Measurements from ENCODE around the gene ARX.

The ARX gene

GRCh38 chrX:24999511-24999910, 16.3 kb downstream of the ARX start:
- WGBS, 2 donors (ENCODE audit: extremely low coverage in 2 of 2, insufficient read length in 2 of 2, insufficient replicate concordance in 1 of 2), result no CpG with 5 or more reads among the region's 8 CpGs
- Histone ChIP-seq H4K91ac (ENCODE audit: low read depth, low read length, poor library complexity) (no peak overlapping the region), H2BK15ac (ENCODE audit: low read length) (no peak overlapping the region), H2AFZ (ENCODE audit: low read length) (no peak overlapping the region), H3K9ac (ENCODE audit: low read depth, low read length, poor library complexity) (no peak overlapping the region), H3K27me3 (ENCODE audit: control insufficient read depth in 3 of 3, insufficient read depth in 3 of 3, low read depth in 1 of 3, low read length in 3 of 3) (peaks cover 5 to 24% (median 8%) of the 10 kb centered on the region in 3 experiments), H2BK120ac (ENCODE audit: low read depth, low read length) (no peak overlapping the region), H3K4ac (ENCODE audit: low read length) (no peak overlapping the region), H3K4me3 (ENCODE audit: low read length in 2 of 2) (no peak overlapping the region), H2BK12ac (ENCODE audit: low read length) (no peak overlapping the region), H2BK5ac (ENCODE audit: low read length) (no peak overlapping the region), H3K14ac (ENCODE audit: low read length) (no peak overlapping the region), H3K9me3 (replicated peaks in 1 of 2; ENCODE audit: control insufficient read depth in 2 of 2, insufficient read depth in 1 of 2, low read depth in 1 of 2, low read length in 2 of 2) (no peaks in the 10 kb centered on the region), H2AK5ac (ENCODE audit: low read depth, low read length) (no peak overlapping the region), H3K4me1 (ENCODE audit: control insufficient read depth in 2 of 2, insufficient read depth in 1 of 2, low read depth in 1 of 2, low read length in 2 of 2) (peaks cover 0 to 14% of the 10 kb centered on the region in 2 donors), H3K4me2 (ENCODE audit: insufficient read depth, low read length, poor library complexity, severe bottlenecking) (no peak overlapping the region), H3K27ac (replicated peaks; ENCODE audit: low read length) (peak overlapping the region; percentile 22), H3K18ac (ENCODE audit: low read length) (no peak overlapping the region), H4K8ac (ENCODE audit: low read depth, low read length) (no peak overlapping the region), H3K23ac (ENCODE audit: low read depth, low read length, poor library complexity) (no peak overlapping the region), H3K79me1 (ENCODE audit: low read depth, low read length) (no peaks in the 10 kb centered on the region), H3K36me3 (replicated peaks in 1 of 2; ENCODE audit: control insufficient read depth in 2 of 2, insufficient read depth in 2 of 2, low read length in 2 of 2) (peaks cover 0 to 10% of the 10 kb centered on the region in 2 donors)
- DNase-seq (ENCODE audit: low spot score), result no peak

- Histone ChIP-seq H3K9me3 (replicated peaks in 1 of 2; ENCODE audit: control insufficient read depth in 2 of 2, insufficient read depth in 1 of 2, low read depth in 1 of 2, low read length in 2 of 2) (no peaks in the 10 kb centered on the region), H4K8ac (ENCODE audit: low read depth, low read length) (no peak overlapping the region), H3K9ac (ENCODE audit: low read depth, low read length, poor library complexity) (no peak overlapping the region), H3K23ac (ENCODE audit: low read depth, low read length, poor library complexity) (no peak overlapping the region), H2BK120ac (ENCODE audit: low read depth, low read length) (no peak overlapping the region), H3K4ac (ENCODE audit: low read length) (no peak overlapping the region), H3K14ac (ENCODE audit: low read length) (no peak overlapping the region), H3K4me3 (ENCODE audit: low read length in 2 of 2) (no peak overlapping the region), H3K79me1 (ENCODE audit: low read depth, low read length) (no peaks in the 10 kb centered on the region), H3K27ac (replicated peaks; ENCODE audit: low read length) (peak overlapping the region; percentile 57), H2AFZ (ENCODE audit: low read length) (no peak overlapping the region), H4K91ac (ENCODE audit: low read depth, low read length, poor library complexity) (no peak overlapping the region), H2AK5ac (ENCODE audit: low read depth, low read length) (no peak overlapping the region), H3K4me1 (ENCODE audit: control insufficient read depth in 2 of 2, insufficient read depth in 1 of 2, low read depth in 1 of 2, low read length in 2 of 2) (peaks cover 3 to 21% of the 10 kb centered on the region in 2 donors), H3K27me3 (ENCODE audit: control insufficient read depth in 3 of 3, insufficient read depth in 3 of 3, low read depth in 1 of 3, low read length in 3 of 3) (peaks cover 0 to 5% (median 0%) of the 10 kb centered on the region in 3 experiments), H3K36me3 (replicated peaks in 1 of 2; ENCODE audit: control insufficient read depth in 2 of 2, insufficient read depth in 2 of 2, low read length in 2 of 2) (peaks cover 0 to 10% of the 10 kb centered on the region in 2 donors), H2BK15ac (ENCODE audit: low read length) (no peak overlapping the region), H3K4me2 (ENCODE audit: insufficient read depth, low read length, poor library complexity, severe bottlenecking) (no peak overlapping the region), H3K18ac (ENCODE audit: low read length) (no peak overlapping the region), H2BK5ac (ENCODE audit: low read length) (no peak overlapping the region), H2BK12ac (ENCODE audit: low read length) (no peak overlapping the region)
- no CpG with 5 or more reads among the region's 5 CpGs for WGBS, 2 donors (ENCODE audit: extremely low coverage in 2 of 2, insufficient read length in 2 of 2, insufficient replicate concordance in 1 of 2)
- no peak for DNase-seq (ENCODE audit: low spot score)
Observed at GRCh38 chrX:24996096-24996709, 19.6 kb downstream of the ARX start.

GRCh38 chrX:24993879-24994278, 21.9 kb downstream of the ARX start:
- H2BK12ac ChIP-seq (ENCODE audit: low read length), result no peak overlapping the region
- no peaks in the 10 kb centered on the region for H3K27me3 ChIP-seq (ENCODE audit: control insufficient read depth in 3 of 3, insufficient read depth in 3 of 3, low read depth in 1 of 3, low read length in 3 of 3)
- H3K4me3 ChIP-seq (ENCODE audit: low read length in 2 of 2), result no peak overlapping the region
- H2BK5ac ChIP-seq (ENCODE audit: low read length), result no peak overlapping the region
- H3K23ac ChIP-seq (ENCODE audit: low read depth, low read length, poor library complexity), result no peak overlapping the region
- no peak overlapping the region for H3K27ac ChIP-seq (replicated peaks; ENCODE audit: low read length)
- H2BK120ac ChIP-seq (ENCODE audit: low read depth, low read length), result no peak overlapping the region
- no peak overlapping the region for H3K4me2 ChIP-seq (ENCODE audit: insufficient read depth, low read length, poor library complexity, severe bottlenecking)
- H2AFZ ChIP-seq (ENCODE audit: low read length), result peak overlapping the region; percentile 15
- no peak for DNase-seq (ENCODE audit: low spot score)
- H3K9me3 ChIP-seq (replicated peaks in 1 of 2; ENCODE audit: control insufficient read depth in 2 of 2, insufficient read depth in 1 of 2, low read depth in 1 of 2, low read length in 2 of 2), result no peaks in the 10 kb centered on the region
- no peaks in the 10 kb centered on the region for H3K79me1 ChIP-seq (ENCODE audit: low read depth, low read length)
- H2AK5ac ChIP-seq (ENCODE audit: low read depth, low read length), result no peak overlapping the region
- H3K14ac ChIP-seq (ENCODE audit: low read length), result no peak overlapping the region
- no CpG with 5 or more reads among the region's 8 CpGs for WGBS, 2 donors (ENCODE audit: extremely low coverage in 2 of 2, insufficient read length in 2 of 2, insufficient replicate concordance in 1 of 2)
- no peak overlapping the region for H4K91ac ChIP-seq (ENCODE audit: low read depth, low read length, poor library complexity)
- no peak overlapping the region for H3K18ac ChIP-seq (ENCODE audit: low read length)
- H2BK15ac ChIP-seq (ENCODE audit: low read length), result no peak overlapping the region
- no peak overlapping the region for H3K4ac ChIP-seq (ENCODE audit: low read length)
- peaks cover 3 to 16% of the 10 kb centered on the region in 2 donors for H3K4me1 ChIP-seq (ENCODE audit: control insufficient read depth in 2 of 2, insufficient read depth in 1 of 2, low read depth in 1 of 2, low read length in 2 of 2)
- no peak overlapping the region for H4K8ac ChIP-seq (ENCODE audit: low read depth, low read length)
- peaks cover 0 to 8% of the 10 kb centered on the region in 2 donors for H3K36me3 ChIP-seq (replicated peaks in 1 of 2; ENCODE audit: control insufficient read depth in 2 of 2, insufficient read depth in 2 of 2, low read length in 2 of 2)
- H3K9ac ChIP-seq (ENCODE audit: low read depth, low read length, poor library complexity), result no peak overlapping the region

- H3K4me1 ChIP-seq (ENCODE audit: control insufficient read depth in 2 of 2, insufficient read depth in 1 of 2, low read depth in 1 of 2, low read length in 2 of 2), result peaks cover 3 to 11% of the 10 kb centered on the region in 2 donors
- H3K4me2 ChIP-seq (ENCODE audit: insufficient read depth, low read length, poor library complexity, severe bottlenecking), result no peak overlapping the region
- H3K27me3 ChIP-seq (ENCODE audit: control insufficient read depth in 3 of 3, insufficient read depth in 3 of 3, low read depth in 1 of 3, low read length in 3 of 3), result no peaks in the 10 kb centered on the region
- no peak overlapping the region for H2BK120ac ChIP-seq (ENCODE audit: low read depth, low read length)
- DNase-seq (ENCODE audit: low spot score), result no peak
- WGBS, 2 donors (ENCODE audit: extremely low coverage in 2 of 2, insufficient read length in 2 of 2, insufficient replicate concordance in 1 of 2), result no CpG with 5 or more reads among the region's 8 CpGs
- H4K8ac ChIP-seq (ENCODE audit: low read depth, low read length), result no peak overlapping the region
- no peak overlapping the region for H2AFZ ChIP-seq (ENCODE audit: low read length)
- H3K9ac ChIP-seq (ENCODE audit: low read depth, low read length, poor library complexity), result no peak overlapping the region
- H3K4me3 ChIP-seq (ENCODE audit: low read length in 2 of 2), result no peak overlapping the region
- H4K91ac ChIP-seq (ENCODE audit: low read depth, low read length, poor library complexity), result no peak overlapping the region
- no peak overlapping the region for H3K4ac ChIP-seq (ENCODE audit: low read length)
- H3K18ac ChIP-seq (ENCODE audit: low read length), result no peak overlapping the region
- H3K14ac ChIP-seq (ENCODE audit: low read length), result no peak overlapping the region
- no peak overlapping the region for H2AK5ac ChIP-seq (ENCODE audit: low read depth, low read length)
- no peak overlapping the region for H3K23ac ChIP-seq (ENCODE audit: low read depth, low read length, poor library complexity)
- no peak overlapping the region for H2BK15ac ChIP-seq (ENCODE audit: low read length)
- H3K9me3 ChIP-seq (replicated peaks in 1 of 2; ENCODE audit: control insufficient read depth in 2 of 2, insufficient read depth in 1 of 2, low read depth in 1 of 2, low read length in 2 of 2), result no peaks in the 10 kb centered on the region
- H3K27ac ChIP-seq (replicated peaks; ENCODE audit: low read length), result no peak overlapping the region
- peaks cover 0 to 12% of the 10 kb centered on the region in 2 donors for H3K36me3 ChIP-seq (replicated peaks in 1 of 2; ENCODE audit: control insufficient read depth in 2 of 2, insufficient read depth in 2 of 2, low read length in 2 of 2)
- H2BK5ac ChIP-seq (ENCODE audit: low read length), result no peak overlapping the region
- no peaks in the 10 kb centered on the region for H3K79me1 ChIP-seq (ENCODE audit: low read depth, low read length)
- no peak overlapping the region for H2BK12ac ChIP-seq (ENCODE audit: low read length)
Observed at GRCh38 chrX:24990535-24990934, 25.2 kb downstream of the ARX start.

Measured in neuronal stem cell (in vitro differentiated cells).